ENCODE results near the gene HAUS3.

The HAUS3 gene, protein sequence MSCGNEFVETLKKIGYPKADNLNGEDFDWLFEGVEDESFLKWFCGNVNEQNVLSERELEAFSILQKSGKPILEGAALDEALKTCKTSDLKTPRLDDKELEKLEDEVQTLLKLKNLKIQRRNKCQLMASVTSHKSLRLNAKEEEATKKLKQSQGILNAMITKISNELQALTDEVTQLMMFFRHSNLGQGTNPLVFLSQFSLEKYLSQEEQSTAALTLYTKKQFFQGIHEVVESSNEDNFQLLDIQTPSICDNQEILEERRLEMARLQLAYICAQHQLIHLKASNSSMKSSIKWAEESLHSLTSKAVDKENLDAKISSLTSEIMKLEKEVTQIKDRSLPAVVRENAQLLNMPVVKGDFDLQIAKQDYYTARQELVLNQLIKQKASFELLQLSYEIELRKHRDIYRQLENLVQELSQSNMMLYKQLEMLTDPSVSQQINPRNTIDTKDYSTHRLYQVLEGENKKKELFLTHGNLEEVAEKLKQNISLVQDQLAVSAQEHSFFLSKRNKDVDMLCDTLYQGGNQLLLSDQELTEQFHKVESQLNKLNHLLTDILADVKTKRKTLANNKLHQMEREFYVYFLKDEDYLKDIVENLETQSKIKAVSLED

DNA sequence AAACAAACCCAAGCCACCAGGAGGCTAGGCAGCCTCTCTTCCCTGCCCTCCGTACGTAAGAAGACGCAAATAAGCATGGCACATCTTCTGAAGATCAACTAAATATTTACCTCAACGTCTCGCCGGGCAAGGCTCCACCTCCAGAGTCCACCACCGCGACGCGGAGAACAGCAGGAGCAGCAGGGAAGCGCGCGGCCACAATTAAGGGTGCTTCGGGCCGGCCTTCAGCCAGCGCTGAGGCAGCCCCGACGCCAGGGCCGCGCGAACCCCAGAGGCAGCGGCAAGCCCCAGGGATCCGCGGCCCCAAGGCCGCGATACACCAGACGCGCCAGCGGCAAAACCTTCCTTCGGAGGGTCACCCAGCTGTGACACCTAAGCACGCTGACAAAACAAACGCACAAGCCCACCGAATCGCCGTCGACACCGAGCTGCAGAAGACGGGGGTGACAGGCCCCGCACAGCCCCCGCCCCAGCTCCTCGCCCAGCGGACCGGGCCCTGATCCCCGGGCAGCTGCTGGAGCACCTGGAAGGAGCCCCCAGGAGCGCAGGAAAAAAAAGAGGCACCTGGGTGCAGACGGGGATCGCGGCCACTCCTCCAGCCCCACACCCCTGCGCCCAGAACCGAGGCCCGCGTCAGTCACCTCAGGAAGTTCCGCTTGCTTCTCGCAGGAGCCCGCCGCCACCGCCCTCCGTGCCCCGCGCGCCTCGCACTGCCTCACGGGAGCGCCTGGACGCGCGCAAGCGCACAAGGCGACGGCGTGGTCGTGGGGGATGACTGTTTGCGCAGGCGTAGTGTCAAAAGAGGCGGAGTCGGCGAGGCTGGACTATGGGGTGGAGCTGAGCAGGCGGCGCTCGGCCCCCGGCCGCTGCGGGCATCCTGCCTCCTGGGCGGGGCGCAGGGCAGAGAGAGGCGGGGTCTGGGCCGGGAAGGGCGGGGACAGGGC lies at the start of gene HAUS3, which contains the start of gene POLN:
HAUS3 (minus strand) TSS at position 712 of the 944 bp plus-strand sequence. CDS start 1,175 bp downstream, outside the sequence.
POLN (minus strand) TSS at position 712 of the 944 bp plus-strand sequence. CDS start 12,890 bp downstream, outside the sequence.
- TF ChIP-seq, protein P1, sequence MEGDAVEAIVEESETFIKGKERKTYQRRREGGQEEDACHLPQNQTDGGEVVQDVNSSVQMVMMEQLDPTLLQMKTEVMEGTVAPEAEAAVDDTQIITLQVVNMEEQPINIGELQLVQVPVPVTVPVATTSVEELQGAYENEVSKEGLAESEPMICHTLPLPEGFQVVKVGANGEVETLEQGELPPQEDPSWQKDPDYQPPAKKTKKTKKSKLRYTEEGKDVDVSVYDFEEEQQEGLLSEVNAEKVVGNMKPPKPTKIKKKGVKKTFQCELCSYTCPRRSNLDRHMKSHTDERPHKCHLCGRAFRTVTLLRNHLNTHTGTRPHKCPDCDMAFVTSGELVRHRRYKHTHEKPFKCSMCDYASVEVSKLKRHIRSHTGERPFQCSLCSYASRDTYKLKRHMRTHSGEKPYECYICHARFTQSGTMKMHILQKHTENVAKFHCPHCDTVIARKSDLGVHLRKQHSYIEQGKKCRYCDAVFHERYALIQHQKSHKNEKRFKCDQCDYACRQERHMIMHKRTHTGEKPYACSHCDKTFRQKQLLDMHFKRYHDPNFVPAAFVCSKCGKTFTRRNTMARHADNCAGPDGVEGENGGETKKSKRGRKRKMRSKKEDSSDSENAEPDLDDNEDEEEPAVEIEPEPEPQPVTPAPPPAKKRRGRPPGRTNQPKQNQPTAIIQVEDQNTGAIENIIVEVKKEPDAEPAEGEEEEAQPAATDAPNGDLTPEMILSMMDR (IDR thresholded peaks at IDR 0.05; ENCODE audit: borderline replicate concordance, insufficient read depth, low read depth, low read length) = no peak

DNA sequence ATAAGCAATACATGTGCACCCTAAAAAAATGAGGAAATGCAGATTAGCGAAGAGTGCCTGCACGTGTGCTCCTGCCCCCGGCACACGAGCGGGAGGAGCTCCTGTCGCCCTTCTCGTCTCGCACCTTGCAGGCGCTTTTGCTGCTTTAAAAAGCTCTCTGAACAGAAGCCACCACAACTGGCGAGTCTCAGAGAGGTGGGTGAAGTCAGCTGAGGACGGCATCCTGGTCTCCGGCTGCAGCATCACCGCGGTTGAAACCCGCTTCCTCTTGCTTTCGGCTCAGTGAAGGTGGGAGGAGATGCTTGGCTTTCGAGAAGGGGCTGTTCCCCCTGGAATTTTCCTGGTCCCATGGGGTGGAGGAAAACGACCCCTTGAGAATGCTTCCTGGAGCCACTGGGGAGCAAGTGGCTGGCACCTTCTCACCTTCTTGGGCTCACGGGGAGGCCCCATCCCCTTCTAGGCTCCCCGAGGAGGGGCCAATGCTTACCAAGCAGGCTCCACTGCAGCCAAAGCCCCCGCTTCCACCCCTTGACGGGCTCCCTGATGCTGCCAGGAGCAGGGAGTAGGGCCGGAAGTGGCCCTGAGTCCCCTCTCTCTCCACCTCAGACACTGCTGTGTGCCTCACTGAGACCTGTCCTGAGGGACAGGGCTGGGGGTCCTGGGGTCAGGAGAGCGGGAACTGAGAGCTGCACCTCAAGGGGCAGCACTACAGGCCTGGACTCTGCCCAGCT lies 49.2 kb upstream of the HAUS3 start:
- TF ChIP-seq, protein P1 (IDR thresholded peaks at IDR 0.05; ENCODE audit: borderline replicate concordance, insufficient read depth, low read depth, low read length) = no peak
- H3K4me3 ChIP-seq (ENCODE audit: low read depth, low read length) = no peak overlapping the region

More for the DNA sequence above, at the start of gene HAUS3, which contains the start of gene POLN:
- H3K4me3 ChIP-seq (ENCODE audit: low read depth, low read length) = peak within 1 kb of the TSS; percentile 100

DNA sequence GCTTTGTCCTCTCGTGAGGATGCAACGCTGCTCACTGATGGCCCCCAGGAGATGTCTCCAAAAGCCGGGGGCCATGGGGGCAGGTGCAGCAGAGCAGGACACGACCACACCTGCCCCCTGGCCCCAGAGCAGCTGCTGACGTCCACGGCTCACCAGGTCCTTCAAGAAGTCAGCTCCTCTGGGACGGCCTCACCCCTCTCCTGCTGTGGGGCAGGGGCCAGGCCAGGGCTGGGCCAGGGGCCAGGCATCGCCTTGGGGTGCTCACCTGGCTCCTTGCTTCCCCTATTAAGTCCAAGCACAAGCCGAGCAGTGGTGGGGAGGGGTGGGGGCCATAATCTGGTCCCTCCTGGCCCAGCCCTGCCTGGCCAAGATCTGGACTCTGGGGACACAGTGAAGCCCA lies 48.6 kb upstream of the HAUS3 start:
- TF ChIP-seq, protein P1 (IDR thresholded peaks at IDR 0.05; ENCODE audit: borderline replicate concordance, insufficient read depth, low read depth, low read length) = no peak
- H3K4me3 ChIP-seq (ENCODE audit: low read depth, low read length) = no peak overlapping the region

DNA sequence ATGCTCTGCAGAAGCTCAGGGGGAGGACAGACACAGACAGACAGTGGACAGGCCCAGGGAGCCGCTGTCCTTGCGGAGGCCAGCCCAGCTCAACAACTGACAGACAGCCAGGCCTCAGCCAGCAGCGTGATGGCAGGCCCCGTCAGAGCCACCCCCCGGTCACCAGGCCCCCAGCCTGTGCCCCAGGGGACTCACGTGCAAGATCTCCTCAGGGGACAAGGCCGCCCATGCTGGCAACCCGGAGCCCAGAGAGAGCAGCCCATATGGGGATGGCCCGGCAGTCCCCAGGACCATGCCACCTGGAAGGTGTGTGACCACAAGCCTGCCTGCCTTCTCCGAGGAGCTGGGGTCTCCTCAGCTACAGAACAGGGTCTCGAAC lies 48.0 kb upstream of the HAUS3 start:
- TF ChIP-seq, protein P1 (IDR thresholded peaks at IDR 0.05; ENCODE audit: borderline replicate concordance, insufficient read depth, low read depth, low read length) = no peak
- H3K4me3 ChIP-seq (ENCODE audit: low read depth, low read length) = no peak overlapping the region

DNA sequence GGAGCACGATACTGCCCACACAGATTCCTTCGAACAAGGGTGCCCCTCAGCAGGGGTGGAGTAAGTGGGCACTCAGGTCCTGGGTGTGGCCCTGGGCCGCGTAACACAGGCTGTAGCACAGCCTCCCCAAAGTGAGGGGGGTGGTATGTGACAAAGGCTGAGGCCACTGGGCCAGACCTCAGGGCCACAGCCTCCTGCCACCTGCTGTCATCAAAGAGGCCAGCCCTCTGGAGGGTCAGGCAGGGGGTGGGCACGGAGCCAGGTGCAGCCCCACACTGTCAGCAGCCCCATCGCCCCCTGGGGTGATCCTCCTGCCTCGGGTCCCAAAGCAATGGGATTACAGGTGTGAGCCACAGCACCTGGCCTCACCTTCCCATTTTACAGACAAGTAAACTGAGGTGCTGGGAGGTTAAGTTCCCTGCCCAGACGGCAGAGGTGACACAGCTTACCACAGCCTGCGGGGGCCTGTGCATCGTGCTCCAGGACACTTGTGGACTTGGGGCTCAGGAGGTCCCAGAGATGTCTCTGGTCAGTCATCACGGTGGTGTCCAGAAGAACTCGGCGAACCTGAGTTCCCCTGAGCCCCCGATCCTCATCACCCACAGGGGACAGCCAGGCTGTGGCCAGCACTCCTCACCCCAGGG lies 47.5 kb upstream of the HAUS3 start:
- TF ChIP-seq, protein P1 (IDR thresholded peaks at IDR 0.05; ENCODE audit: borderline replicate concordance, insufficient read depth, low read depth, low read length) = no peak
- no peak overlapping the region for H3K4me3 ChIP-seq (ENCODE audit: low read depth, low read length)

DNA sequence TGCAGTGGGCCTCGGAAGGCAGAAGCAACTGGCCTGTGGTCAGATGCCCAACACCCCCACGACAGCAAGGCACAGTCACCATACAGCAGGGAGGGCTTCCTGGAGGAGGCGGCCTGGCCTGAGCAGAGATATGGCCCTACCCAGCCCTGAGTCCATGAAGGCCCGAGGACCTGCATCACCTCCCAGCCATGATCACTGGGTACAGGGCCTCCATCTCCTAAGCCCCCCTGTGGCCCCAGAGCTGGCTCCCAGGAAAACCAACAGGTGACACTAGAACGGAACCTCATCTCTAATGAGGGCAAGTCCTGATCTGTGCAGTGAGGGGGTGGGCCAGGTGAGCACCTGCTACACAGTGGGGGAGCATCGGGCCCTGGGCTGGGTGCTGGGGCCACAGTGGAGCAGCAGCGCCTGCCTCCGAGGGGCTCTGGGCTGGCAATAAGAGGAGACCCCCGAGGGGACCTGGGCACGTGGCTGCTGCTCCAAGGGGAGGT lies 46.2 kb upstream of the HAUS3 start:
- H3K4me3 ChIP-seq (ENCODE audit: low read depth, low read length) = no peak overlapping the region
- TF ChIP-seq, protein P1 (IDR thresholded peaks at IDR 0.05; ENCODE audit: borderline replicate concordance, insufficient read depth, low read depth, low read length) = no peak
